Measurements from ENCODE around the gene FAM131B. TPM values are rescaled to one million over a fixed set of nuclear protein-coding genes. Genes with fewer than 3 reads are reported as not detected.

Gene FAM131B
- total RNA-seq, 1 donor = 3.2 TPM

GRCh38 chr7:143315776-143316175, 46.7 kb downstream of the FAM131B start, which contains the start of gene CLCN1:
TSS of gene CLCN1 (plus strand) at chr7:143316111. CDS start at chr7:143316213, 102 bp downstream.
- no peak for DNase-seq (ENCODE audit: low read depth)
- H3K4me3 ChIP-seq (ENCODE audit: low read depth, low read length) = no peak within 1 kb of the TSS
- TF ChIP-seq, protein P1, sequence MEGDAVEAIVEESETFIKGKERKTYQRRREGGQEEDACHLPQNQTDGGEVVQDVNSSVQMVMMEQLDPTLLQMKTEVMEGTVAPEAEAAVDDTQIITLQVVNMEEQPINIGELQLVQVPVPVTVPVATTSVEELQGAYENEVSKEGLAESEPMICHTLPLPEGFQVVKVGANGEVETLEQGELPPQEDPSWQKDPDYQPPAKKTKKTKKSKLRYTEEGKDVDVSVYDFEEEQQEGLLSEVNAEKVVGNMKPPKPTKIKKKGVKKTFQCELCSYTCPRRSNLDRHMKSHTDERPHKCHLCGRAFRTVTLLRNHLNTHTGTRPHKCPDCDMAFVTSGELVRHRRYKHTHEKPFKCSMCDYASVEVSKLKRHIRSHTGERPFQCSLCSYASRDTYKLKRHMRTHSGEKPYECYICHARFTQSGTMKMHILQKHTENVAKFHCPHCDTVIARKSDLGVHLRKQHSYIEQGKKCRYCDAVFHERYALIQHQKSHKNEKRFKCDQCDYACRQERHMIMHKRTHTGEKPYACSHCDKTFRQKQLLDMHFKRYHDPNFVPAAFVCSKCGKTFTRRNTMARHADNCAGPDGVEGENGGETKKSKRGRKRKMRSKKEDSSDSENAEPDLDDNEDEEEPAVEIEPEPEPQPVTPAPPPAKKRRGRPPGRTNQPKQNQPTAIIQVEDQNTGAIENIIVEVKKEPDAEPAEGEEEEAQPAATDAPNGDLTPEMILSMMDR (IDR thresholded peaks at IDR 0.05; ENCODE audit: insufficient read depth, low read length) = no peak

DNA sequence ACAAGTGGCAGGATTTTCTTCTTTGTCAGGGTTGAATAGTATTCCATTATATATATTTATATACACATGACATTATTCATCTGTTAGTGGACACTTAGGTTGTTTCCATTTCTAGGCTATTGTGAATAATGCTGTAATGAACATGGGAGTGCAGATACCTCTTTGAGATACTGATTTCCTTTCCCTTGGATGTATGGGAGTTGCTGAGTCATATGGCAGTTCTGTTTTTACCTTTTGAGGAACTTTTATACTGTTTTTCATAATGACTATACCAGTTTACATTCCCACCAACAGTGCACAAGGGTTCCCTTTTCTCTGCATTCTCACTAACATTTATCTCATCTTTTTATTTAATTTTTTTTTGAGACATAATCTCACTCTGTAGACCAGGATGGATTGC, 48.4 kb downstream of the FAM131B start:
- no peak overlapping the region for H3K4me3 ChIP-seq (ENCODE audit: low read depth, low read length)
- TF ChIP-seq, protein P1 (IDR thresholded peaks at IDR 0.05; ENCODE audit: insufficient read depth, low read length) = no peak
- no peak for DNase-seq (ENCODE audit: low read depth)

DNA sequence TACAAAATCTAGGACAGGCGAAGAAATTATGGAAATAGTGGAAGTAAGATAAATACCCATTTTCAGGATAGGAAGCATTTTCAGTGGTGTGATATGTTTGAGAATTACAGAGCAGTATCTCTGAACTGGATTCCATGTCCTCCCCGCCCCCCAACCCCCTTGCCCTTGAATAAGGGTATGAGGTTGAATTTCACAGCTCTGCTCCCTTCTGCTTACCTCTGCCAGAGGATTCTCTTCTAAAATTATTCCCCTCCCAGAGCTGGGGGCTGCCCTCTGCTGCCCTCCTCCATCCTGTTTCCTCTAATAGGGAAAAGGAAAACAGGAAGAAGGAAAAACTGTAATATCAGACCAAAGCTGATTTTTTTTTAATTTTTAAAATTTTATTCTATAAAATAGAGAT, 53.9 kb downstream of the FAM131B start:
- H3K4me3 ChIP-seq (ENCODE audit: low read depth, low read length) = no peak overlapping the region
- DNase-seq (ENCODE audit: low read depth) = no peak
- TF ChIP-seq, protein P1 (IDR thresholded peaks at IDR 0.05; ENCODE audit: insufficient read depth, low read length) = no peak

DNA sequence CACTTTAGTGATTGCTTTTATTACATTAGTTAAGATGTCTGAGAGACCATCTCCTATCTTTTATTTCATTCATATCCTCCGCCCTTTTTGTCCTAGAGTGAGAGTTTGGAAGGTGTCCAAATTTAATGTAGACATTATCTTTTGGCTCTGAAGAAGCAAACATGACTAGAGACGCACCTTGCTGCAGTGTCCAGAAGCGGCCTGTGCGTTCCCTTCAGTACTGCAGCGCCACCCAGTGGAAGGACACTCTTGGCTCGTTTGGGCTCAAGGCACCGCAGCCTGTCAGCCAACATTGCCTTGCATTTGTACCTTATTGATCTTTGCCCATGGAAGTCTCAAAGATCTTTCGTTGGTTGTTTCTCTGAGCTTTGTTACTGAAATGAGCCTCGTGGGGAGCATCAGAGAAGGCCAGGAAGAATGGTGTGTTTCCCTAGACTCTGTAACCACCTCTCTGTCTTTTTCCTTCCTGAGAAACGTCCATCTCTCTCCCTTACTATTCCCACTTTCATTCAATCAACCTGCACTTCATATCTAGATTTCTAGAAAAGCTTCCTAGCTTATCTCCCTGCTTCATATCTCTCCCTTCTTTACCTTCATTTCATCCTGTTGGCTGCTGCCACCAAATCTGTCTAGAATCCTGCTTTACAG, 57.0 kb downstream of the FAM131B start:
- H3K4me3 ChIP-seq (ENCODE audit: low read depth, low read length) = no peak overlapping the region
- TF ChIP-seq, protein P1 (IDR thresholded peaks at IDR 0.05; ENCODE audit: insufficient read depth, low read length) = peak; percentile 70
- DNase-seq (ENCODE audit: low read depth) = peak; percentile 47

- DNase-seq (ENCODE audit: low read depth) = no peak
- no peak overlapping the region for H3K4me3 ChIP-seq (ENCODE audit: low read depth, low read length)
- TF ChIP-seq, protein P1 (IDR thresholded peaks at IDR 0.05; ENCODE audit: insufficient read depth, low read length) = no peak
These were observed 57.6 kb downstream of the FAM131B start for GRCh38 chr7:143304938-143305337.

- TF ChIP-seq, protein P1 (IDR thresholded peaks at IDR 0.05; ENCODE audit: insufficient read depth, low read length) = no peak
- H3K4me3 ChIP-seq (ENCODE audit: low read depth, low read length) = no peak overlapping the region
- no peak for DNase-seq (ENCODE audit: low read depth)
These were observed 58.8 kb downstream of the FAM131B start for GRCh38 chr7:143303733-143304132.

Small RNAs within 50 kb of the gene (small RNA-seq; reads per million reads assigned to genes)
- gene MIR6892 = not detected

Other genes with a start within 250 kb of the FAM131B start
- not detected in 2 replicates for gene PIP, start 230.6 kb downstream of the FAM131B start, total RNA-seq (ENCODE audit: low replicate concordance)
- gene TAS2R39, start 179.3 kb downstream of the FAM131B start, total RNA-seq (ENCODE audit: low replicate concordance) = not detected in 2 replicates
- not detected in 2 replicates for gene TAS2R40, start 140.7 kb downstream of the FAM131B start, total RNA-seq (ENCODE audit: low replicate concordance)
- 53.3 and 91.9 TPM in 2 replicates for gene GSTK1, start 99.3 kb downstream of the FAM131B start, total RNA-seq (ENCODE audit: low replicate concordance)
- not detected in 2 replicates for gene TMEM139, start 77.8 kb downstream of the FAM131B start, total RNA-seq (ENCODE audit: low replicate concordance)
- gene CASP2, start 74.4 kb downstream of the FAM131B start, total RNA-seq (ENCODE audit: low replicate concordance) = 18.4 and 19.8 TPM in 2 replicates
- gene CLCN1, start 46.6 kb downstream of the FAM131B start, total RNA-seq (ENCODE audit: low replicate concordance) = 0.16 TPM in 1 of 2 replicates, not detected in the other
- gene ZYX, start 18.6 kb upstream of the FAM131B start, total RNA-seq (ENCODE audit: low replicate concordance) = 41.6 and 48.4 TPM in 2 replicates
- not detected in 2 replicates for gene EPHA1, start 46.1 kb upstream of the FAM131B start, total RNA-seq (ENCODE audit: low replicate concordance)
- not detected in 2 replicates for gene TAS2R60, start 80.7 kb upstream of the FAM131B start, total RNA-seq (ENCODE audit: low replicate concordance)
- gene TAS2R41, start 115.2 kb upstream of the FAM131B start, total RNA-seq (ENCODE audit: low replicate concordance) = 0.09 TPM in 1 of 2 replicates, not detected in the other
- 0.25 TPM in 1 of 2 replicates, not detected in the other for gene CTAGE15, start 209.1 kb upstream of the FAM131B start, total RNA-seq (ENCODE audit: low replicate concordance)